Measurements from ENCODE around the gene NSFL1C.

NSFL1C gene

DNA sequence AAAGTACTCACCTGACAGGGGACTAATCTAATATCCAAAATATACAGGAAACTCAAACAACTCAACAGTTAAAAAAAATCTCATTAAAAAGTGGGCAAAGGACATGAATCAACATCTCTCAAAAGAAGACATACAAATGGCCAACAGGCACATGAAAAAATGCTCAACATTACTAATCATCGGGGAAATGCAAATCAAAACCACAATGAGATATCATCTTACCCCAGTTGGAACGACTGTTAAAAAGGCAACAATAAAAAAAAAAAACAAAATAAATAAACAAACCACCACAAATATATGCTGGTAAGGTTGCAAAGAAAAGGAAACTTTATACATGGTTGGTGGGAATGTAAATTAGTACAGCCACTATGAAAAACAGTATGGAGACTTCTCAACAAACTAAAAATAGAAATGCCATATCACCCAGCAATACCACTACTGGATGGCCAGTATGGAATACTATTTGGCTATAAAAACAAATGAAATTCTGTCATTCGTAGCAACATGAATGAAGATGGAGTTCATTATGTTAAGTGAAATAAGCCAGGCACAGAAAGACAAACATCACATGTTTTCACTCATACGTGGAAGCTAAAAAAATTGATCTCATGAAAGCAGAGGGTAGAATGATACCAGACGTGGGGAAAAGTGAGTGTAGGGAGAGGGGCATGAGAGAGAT is 17.9 kb upstream of the NSFL1C start:
- Histone ChIP-seq H3K9ac (ENCODE audit: low read length) (no peak overlapping the region), H3K4me1 (ENCODE audit: control insufficient read depth, insufficient read depth, low read length) (no peaks in the 10 kb centered on the region), H3K9me3 (ENCODE audit: control insufficient read depth, insufficient read depth, low read depth, low read length) (no peaks in the 10 kb centered on the region), H3K27ac (ENCODE audit: low read depth, low read length) (no peak overlapping the region), H3K36me3 (ENCODE audit: control insufficient read depth, insufficient read depth, low read length) (no peaks in the 10 kb centered on the region), H3K27me3 (ENCODE audit: control insufficient read depth, insufficient read depth, low read length) (no peaks in the 10 kb centered on the region; the same call in 1 of the 2 replicates), H3K4me3 (ENCODE audit: low read depth, low read length) (no peak overlapping the region)

- no peak overlapping the region for H3K4me3 ChIP-seq (ENCODE audit: low read depth, low read length)
- H3K9ac ChIP-seq (ENCODE audit: low read length) = no peak overlapping the region
- no peaks in the 10 kb centered on the region for H3K9me3 ChIP-seq (ENCODE audit: control insufficient read depth, insufficient read depth, low read depth, low read length)
- H3K27me3 ChIP-seq (ENCODE audit: control insufficient read depth, insufficient read depth, low read length) = no peaks in the 10 kb centered on the region
- H3K36me3 ChIP-seq (ENCODE audit: control insufficient read depth, insufficient read depth, low read length) = no peaks in the 10 kb centered on the region
- H3K27ac ChIP-seq (ENCODE audit: low read depth, low read length) = no peak overlapping the region
- no peaks in the 10 kb centered on the region; the same call in 1 of the 2 replicates for H3K4me1 ChIP-seq (ENCODE audit: control insufficient read depth, insufficient read depth, low read length)
Observed at GRCh38 chr20:1479831-1480595, 13.4 kb upstream of the NSFL1C start.

- H3K36me3 ChIP-seq (ENCODE audit: control insufficient read depth, insufficient read depth, low read length) = no peaks in the 10 kb centered on the region
- H3K9me3 ChIP-seq (ENCODE audit: control insufficient read depth, insufficient read depth, low read depth, low read length) = no peaks in the 10 kb centered on the region
- no peak overlapping the region for H3K9ac ChIP-seq (ENCODE audit: low read length)
- no peaks in the 10 kb centered on the region; the same call in 1 of the 2 replicates for H3K4me1 ChIP-seq (ENCODE audit: control insufficient read depth, insufficient read depth, low read length)
- H3K4me3 ChIP-seq (ENCODE audit: low read depth, low read length) = no peak overlapping the region
- H3K27ac ChIP-seq (ENCODE audit: low read depth, low read length) = no peak overlapping the region
- H3K27me3 ChIP-seq (ENCODE audit: control insufficient read depth, insufficient read depth, low read length) = no peaks in the 10 kb centered on the region
Observed at GRCh38 chr20:1478566-1478965, 11.9 kb upstream of the NSFL1C start.

DNA sequence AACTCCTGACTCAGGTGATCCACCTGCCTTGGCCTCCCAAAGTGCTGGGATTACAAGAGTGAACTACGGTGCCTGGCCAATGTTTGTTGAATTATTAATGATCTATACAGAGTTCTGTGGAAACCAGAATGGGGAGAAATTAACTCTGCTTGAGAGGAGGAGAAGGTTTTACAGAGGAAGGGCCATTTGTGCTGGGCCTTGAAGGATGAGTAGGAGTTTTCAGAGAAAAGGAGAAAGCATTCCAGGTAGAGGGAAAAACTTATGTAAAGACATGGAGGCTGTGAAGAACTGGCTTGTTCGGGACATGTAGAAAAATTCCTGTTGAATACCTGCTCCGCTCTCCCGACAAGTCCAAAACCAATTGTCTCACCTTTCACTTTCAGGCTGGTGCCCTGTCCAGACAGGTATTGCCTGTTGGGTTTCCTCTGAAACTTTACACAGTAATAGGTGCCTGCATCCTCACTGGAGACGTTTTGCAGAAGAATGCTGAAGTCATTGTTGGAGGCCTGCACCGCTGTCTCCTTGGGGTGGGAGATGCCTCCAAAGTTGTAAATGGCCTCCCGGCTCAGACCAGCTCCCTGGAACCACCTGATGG is 11.3 kb upstream of the NSFL1C start:
- H3K9me3 ChIP-seq (ENCODE audit: control insufficient read depth, insufficient read depth, low read depth, low read length) = no peaks in the 10 kb centered on the region
- no peak overlapping the region for H3K9ac ChIP-seq (ENCODE audit: low read length)
- H3K36me3 ChIP-seq (ENCODE audit: control insufficient read depth, insufficient read depth, low read length) = no peaks in the 10 kb centered on the region
- no peaks in the 10 kb centered on the region for H3K27me3 ChIP-seq (ENCODE audit: control insufficient read depth, insufficient read depth, low read length)
- no peak overlapping the region for H3K4me3 ChIP-seq (ENCODE audit: low read depth, low read length)
- no peak overlapping the region for H3K27ac ChIP-seq (ENCODE audit: low read depth, low read length)
- H3K4me1 ChIP-seq (ENCODE audit: control insufficient read depth, insufficient read depth, low read length) = no peaks in the 10 kb centered on the region; the same call in 1 of the 2 replicates

GRCh38 chr20:1474817-1475603 is 8.4 kb upstream of the NSFL1C start:
- Histone ChIP-seq H3K36me3 (ENCODE audit: control insufficient read depth, insufficient read depth, low read length) (no peaks in the 10 kb centered on the region), H3K9ac (ENCODE audit: low read length) (no peak overlapping the region), H3K27ac (ENCODE audit: low read depth, low read length) (no peak overlapping the region), H3K4me3 (ENCODE audit: low read depth, low read length) (no peak overlapping the region), H3K9me3 (ENCODE audit: control insufficient read depth, insufficient read depth, low read depth, low read length) (no peaks in the 10 kb centered on the region), H3K27me3 (ENCODE audit: control insufficient read depth, insufficient read depth, low read length) (no peaks in the 10 kb centered on the region), H3K4me1 (ENCODE audit: control insufficient read depth, insufficient read depth, low read length) (no peaks in the 10 kb centered on the region; the same call in 1 of the 2 replicates)

- Histone ChIP-seq H3K36me3 (ENCODE audit: control insufficient read depth, insufficient read depth, low read length) (no peaks in the 10 kb centered on the region), H3K9ac (ENCODE audit: low read length) (no peak overlapping the region), H3K27ac (ENCODE audit: low read depth, low read length) (no peak overlapping the region), H3K4me3 (ENCODE audit: low read depth, low read length) (no peak overlapping the region), H3K4me1 (ENCODE audit: control insufficient read depth, insufficient read depth, low read length) (no peaks in the 10 kb centered on the region; the same call in 1 of the 2 replicates), H3K9me3 (ENCODE audit: control insufficient read depth, insufficient read depth, low read depth, low read length) (no peaks in the 10 kb centered on the region), H3K27me3 (ENCODE audit: control insufficient read depth, insufficient read depth, low read length) (no peaks in the 10 kb centered on the region)
Observed at GRCh38 chr20:1474325-1474724, 7.7 kb upstream of the NSFL1C start.

DNA sequence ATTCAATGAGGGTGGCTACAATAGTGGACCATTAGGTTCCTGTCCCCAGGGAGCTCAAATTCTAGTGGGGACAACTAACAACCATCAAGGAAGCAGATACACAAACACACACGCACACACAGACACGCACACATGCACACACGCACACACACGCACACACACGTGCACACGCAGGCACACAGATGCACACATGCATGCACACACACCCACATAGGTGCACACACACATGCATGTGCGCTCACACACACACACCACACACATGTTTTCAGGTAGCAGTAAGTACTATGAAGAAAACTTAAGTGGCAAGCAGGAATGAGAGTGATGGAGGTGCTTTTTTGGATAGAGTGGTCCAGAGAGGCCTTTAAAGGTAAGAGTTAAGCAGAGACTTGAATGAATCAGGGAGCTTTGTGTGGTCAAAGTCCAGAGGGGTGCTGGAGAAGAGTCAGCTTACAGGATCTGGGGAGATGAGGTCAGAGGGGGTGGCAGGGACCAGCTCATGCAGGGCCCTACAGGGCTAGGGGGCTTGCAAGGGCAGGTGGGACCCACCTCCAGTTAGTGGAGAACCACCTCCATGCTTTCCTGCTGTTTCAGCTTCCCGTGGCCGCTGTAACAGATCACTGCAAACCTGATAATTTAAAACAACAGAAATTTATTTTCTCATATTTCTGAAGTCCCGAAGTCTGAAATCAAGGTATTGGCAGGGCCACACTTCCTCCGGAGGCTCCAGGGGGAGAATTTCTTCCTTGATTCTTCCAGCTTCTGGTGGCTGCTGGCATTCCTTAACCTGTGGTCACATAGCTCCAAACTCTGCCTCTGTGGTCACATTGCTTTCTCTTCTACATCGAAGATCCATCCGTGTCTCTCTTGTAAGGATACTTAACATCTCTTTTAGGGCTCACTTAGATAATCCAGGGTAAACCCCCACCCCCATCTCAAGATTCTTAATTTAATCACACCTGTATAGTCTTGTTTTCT is 6.9 kb upstream of the NSFL1C start:
- H3K27me3 ChIP-seq (ENCODE audit: control insufficient read depth, insufficient read depth, low read length) = no peaks in the 10 kb centered on the region
- no peak overlapping the region for H3K27ac ChIP-seq (ENCODE audit: low read depth, low read length)
- H3K9ac ChIP-seq (ENCODE audit: low read length) = no peak overlapping the region
- no peak overlapping the region for H3K4me3 ChIP-seq (ENCODE audit: low read depth, low read length)
- H3K4me1 ChIP-seq (ENCODE audit: control insufficient read depth, insufficient read depth, low read length) = no peaks in the 10 kb centered on the region; the same call in 1 of the 2 replicates
- H3K9me3 ChIP-seq (ENCODE audit: control insufficient read depth, insufficient read depth, low read depth, low read length) = no peaks in the 10 kb centered on the region
- no peaks in the 10 kb centered on the region for H3K36me3 ChIP-seq (ENCODE audit: control insufficient read depth, insufficient read depth, low read length)

GRCh38 chr20:1472556-1473245 is 6.1 kb upstream of the NSFL1C start:
- Histone ChIP-seq H3K4me3 (ENCODE audit: low read depth, low read length) (no peak overlapping the region), H3K36me3 (ENCODE audit: control insufficient read depth, insufficient read depth, low read length) (no peaks in the 10 kb centered on the region), H3K4me1 (ENCODE audit: control insufficient read depth, insufficient read depth, low read length) (peaks cover 4% of the 10 kb centered on the region; the same call in 1 of the 2 replicates), H3K9ac (ENCODE audit: low read length) (no peak overlapping the region), H3K9me3 (ENCODE audit: control insufficient read depth, insufficient read depth, low read depth, low read length) (no peaks in the 10 kb centered on the region), H3K27me3 (ENCODE audit: control insufficient read depth, insufficient read depth, low read length) (no peaks in the 10 kb centered on the region), H3K27ac (ENCODE audit: low read depth, low read length) (no peak overlapping the region)

DNA sequence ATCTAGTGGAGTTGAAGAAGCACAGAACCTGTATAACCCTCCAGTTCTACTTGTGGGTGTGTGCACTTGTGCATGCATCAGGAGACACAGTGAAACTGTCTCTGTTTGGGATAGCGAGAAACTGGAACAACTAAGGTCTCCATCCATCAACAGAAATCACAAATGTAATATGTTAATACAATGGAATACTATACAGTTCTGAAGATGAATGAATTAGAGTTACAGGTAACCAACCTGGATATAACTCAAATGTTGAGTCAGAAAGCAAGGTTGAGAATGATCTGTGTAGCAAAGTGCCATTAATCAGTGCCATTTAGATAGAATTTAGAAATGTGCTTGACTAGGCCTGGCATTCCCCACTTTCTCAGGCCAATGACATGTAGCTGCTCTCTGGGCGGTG is 4.6 kb upstream of the NSFL1C start:
- no peak overlapping the region for H3K27ac ChIP-seq (ENCODE audit: low read depth, low read length)
- H3K9ac ChIP-seq (ENCODE audit: low read length) = no peak overlapping the region
- H3K4me1 ChIP-seq (ENCODE audit: control insufficient read depth, insufficient read depth, low read length) = peaks cover 12% of the 10 kb centered on the region
- H3K36me3 ChIP-seq (ENCODE audit: control insufficient read depth, insufficient read depth, low read length) = no peaks in the 10 kb centered on the region
- no peaks in the 10 kb centered on the region for H3K9me3 ChIP-seq (ENCODE audit: control insufficient read depth, insufficient read depth, low read depth, low read length)
- H3K4me3 ChIP-seq (ENCODE audit: low read depth, low read length) = no peak overlapping the region
- no peaks in the 10 kb centered on the region for H3K27me3 ChIP-seq (ENCODE audit: control insufficient read depth, insufficient read depth, low read length)
